Stomach (tissue), 9 donors: ENCODE data around the gene FAM107B. TPM values are rescaled to one million over a fixed set of nuclear protein-coding genes. Genes with fewer than 3 reads are reported as not detected.

ENCODE experiments used
- DNase-seq, 2 donors: peaks; one replicate each; pipeline versions ENCODE4 v3.0.0 to v3.0.0-alpha.2; 2013 to 2019
- H3K27ac ChIP-seq, 5 donors: fragments of 200-600 bp in 4 of 5; sonication (generic) in 4 of 5; one replicate each; pipeline ENCODE4 v1.5.1; 2013 to 2019; ENCODE audit warnings: mild to moderate bottlenecking in 1 of 5, moderate library complexity in 1 of 5
- H3K27me3 ChIP-seq, 3 donors: fragments of 200-600 bp; sonication (generic); one replicate each; pipeline ENCODE4 v1.5.1; 2017 to 2019; ENCODE audit warnings: mixed run types in 1 of 3
- H3K36me3 ChIP-seq, 4 donors: fragments of 200-600 bp; sonication (generic); 1 replicate in 3 of 4; 2 replicates in 1 of 4; pipeline ENCODE4 v1.5.1; 2016 to 2019
- H3K4me1 ChIP-seq, 4 donors: fragments of 200-600 bp; sonication (generic); one replicate each; pipeline ENCODE4 v1.5.1; 2016 to 2019
- H3K4me3 ChIP-seq, 4 donors: fragments of 200-600 bp; sonication (generic) in 3 of 4; one replicate each; pipeline ENCODE4 v1.5.1; 2016 to 2019; ENCODE audit warnings: mild to moderate bottlenecking in 1 of 4
- H3K9me3 ChIP-seq, 4 donors: fragments of 200-600 bp; sonication (generic); one replicate each; pipeline ENCODE4 v1.5.1; 2016 to 2019
- CTCF ChIP-seq, 7 experiments: fragments of 450-650 bp in 4 of 7; fragments of 200-600 bp in 3 of 7; sonication (generic) in 3 of 7; IDR thresholded peaks; one replicate each; pipeline ENCODE4 v1.5.1; 2016 to 2019; ENCODE audit warnings: antibody characterized with exemption in 7 of 7, control low read depth in 2 of 7, mild to moderate bottlenecking in 1 of 7
- EP300 ChIP-seq: sonication (generic); formaldehyde crosslinking; IDR thresholded peaks from one replicate; pipeline ENCODE4 v1.6.1; 2017; ENCODE audit warnings: antibody characterized with exemption
- POLR2A ChIP-seq, 4 donors: fragments of 450-650 bp; IDR thresholded peaks; one replicate each; pipeline ENCODE4 v1.6.1; 2016; ENCODE audit warnings: antibody characterized with exemption in 4 of 4, control low read depth in 2 of 4, mild to moderate bottlenecking in 1 of 4, moderate library complexity in 1 of 4
- POLR2AphosphoS5 ChIP-seq, 3 donors: sonication (generic); formaldehyde crosslinking; IDR thresholded peaks; one replicate each; pipeline ENCODE4 v1.6.1; 2016; ENCODE audit warnings: antibody characterized with exemption in 3 of 3
- WGBS, 5 donors: extraction: QIAGEN DNeasy Blood & Tissue Kit in 3 of 5; methylation state at CpG; one replicate each; pipeline versions ENCODE4 v1.1.5 to v1.1.7; 2013 to 2018; 5-methylcytosine and 5-hydroxymethylcytosine counted together
- intact Hi-C: fragments of 100-400 bp; cut with DNase I; formaldehyde crosslinking; loops from one replicate; pipeline ENCODE4 v1.15.1; 2023; ENCODE audit warnings: low total_unique reads
- polyA plus RNA-seq, 3 donors: library from polyadenylated mRNA; stranded (reverse); fragments of 200-250 nt; gene quantifications; one replicate each; pipeline ENCODE4 v1.2.3, GENCODE V29; 2013
- total RNA-seq, 5 donors: library from RNA; depleted of rRNA; stranded (reverse); fragments of >200 nt; gene quantifications; one replicate each; pipeline versions ENCODE4 v1.1.0 to v1.2.3, GENCODE V29; 2014 to 2016
- donor health status: healthy with polysubstance abuse.
- donor health status: Bipolar disorder and iron deficiency.
- donor health status: healthy.

The FAM107B gene
- total and polyA plus RNA-seq, 8 donors: 18.7 to 397 (median 160) TPM

- Histone ChIP-seq H3K4me1 (peaks cover 62 to 87% (median 71%) of the 10 kb centered on the region in 4 donors), H3K9me3 (no peaks in the 10 kb centered on the region), H3K4me3 (no peak overlapping the region), H3K36me3 (peaks cover 0 to 23% (median 6%) of the 10 kb centered on the region in 4 donors), H3K27me3 (no peaks in the 10 kb centered on the region), H3K27ac (peak overlapping the region; percentile 67 to 90 (median 81))
- TF ChIP-seq POLR2A (IDR thresholded peaks at IDR 0.05) (no peak), POLR2AphosphoS5 (IDR thresholded peaks at IDR 0.05) (peak in 1 of 3 donors; percentile 60)
- peak in 1 of 2 donors; percentile 78 for DNase-seq
- intact Hi-C loops: no loop called here
- WGBS, 5 donors: 25 to 36% (median 32%) methylated on average over 13 of the region's 13 CpGs
Measured at GRCh38 chr10:14588084-14588937, 186.4 kb downstream of the FAM107B start.

GRCh38 chr10:14587540-14588083, 187.1 kb downstream of the FAM107B start:
- peaks cover 0 to 16% (median 2%) of the 10 kb centered on the region in 4 donors for H3K36me3 ChIP-seq
- intact Hi-C loops: no loop called here
- H3K27ac ChIP-seq: peak overlapping the region; percentile 58 to 90 (median 81)
- TF ChIP-seq CTCF (IDR thresholded peaks at IDR 0.05) (no peak), POLR2A (IDR thresholded peaks at IDR 0.05) (no peak), POLR2AphosphoS5 (IDR thresholded peaks at IDR 0.05) (no peak), EP300 (no peak)
- WGBS, 5 donors: 36 to 54% (median 41%) methylated on average over 6 of the region's 6 CpGs
- H3K4me1 ChIP-seq: peaks cover 65 to 86% (median 75%) of the 10 kb centered on the region in 4 donors
- H3K9me3 ChIP-seq: no peaks in the 10 kb centered on the region
- DNase-seq: no peak
- H3K4me3 ChIP-seq: no peak overlapping the region
- no peaks in the 10 kb centered on the region for H3K27me3 ChIP-seq

GRCh38 chr10:14586901-14587300, 187.8 kb downstream of the FAM107B start:
- Histone ChIP-seq H3K9me3 (no peaks in the 10 kb centered on the region), H3K4me3 (no peak overlapping the region), H3K27me3 (no peaks in the 10 kb centered on the region), H3K27ac (peak overlapping the region; percentile 72 to 90 (median 81)), H3K4me1 (peaks cover 62 to 86% (median 71%) of the 10 kb centered on the region in 4 donors), H3K36me3 (peaks cover 0 to 10% (median 0%) of the 10 kb centered on the region in 4 donors)
- TF ChIP-seq CTCF (IDR thresholded peaks at IDR 0.05) (no peak), POLR2AphosphoS5 (IDR thresholded peaks at IDR 0.05) (peak in 2 of 3 donors; percentile 13 to 24), POLR2A (IDR thresholded peaks at IDR 0.05) (no peak)
- peak; percentile 58 to 73 for DNase-seq
- intact Hi-C loops: no loop called here
- WGBS, 5 donors: 59 to 71% (median 67%) methylated on average over 6 of the region's 6 CpGs

- H3K27me3 ChIP-seq: no peaks in the 10 kb centered on the region
- H3K9me3 ChIP-seq: no peaks in the 10 kb centered on the region
- DNase-seq: peak in 1 of 2 donors; percentile 77
- TF ChIP-seq EP300 (no peak), POLR2A (IDR thresholded peaks at IDR 0.05) (no peak), CTCF (IDR thresholded peaks at IDR 0.05) (no peak), POLR2AphosphoS5 (IDR thresholded peaks at IDR 0.05) (no peak)
- H3K36me3 ChIP-seq: peaks cover 0 to 14% (median 0%) of the 10 kb centered on the region in 4 donors
- peaks cover 72 to 93% (median 78%) of the 10 kb centered on the region in 4 donors for H3K4me1 ChIP-seq
- H3K27ac ChIP-seq: peak overlapping the region; percentile 22 to 93 (median 86)
- 38 to 62% (median 53%) methylated on average over 15 of the region's 15 CpGs for WGBS, 5 donors
- H3K4me3 ChIP-seq: no peak overlapping the region
- intact Hi-C loops: no loop called here
Measured at GRCh38 chr10:14585287-14586193, 189.2 kb downstream of the FAM107B start.
